T47D (cell line): ENCODE measurements around the gene FCF1.

Experiments used
- DNase-seq, 2 experiments: peaks; one replicate each; pipeline versions ENCODE4 v3.0.0 to v3.0.0-alpha.2; 2011 to 2012; ENCODE audit warnings: low read depth in 1 of 2, low spot score in 1 of 2
- JUND ChIP-seq: IDR thresholded peaks from 2 replicates; pipeline ENCODE4 v1.6.1; 2012; ENCODE audit warnings: low read depth
- in situ Hi-C: cut with HindIII; loops from 2 replicates; pipeline ENCODE4 v1.10.0; 2016; ENCODE audit warnings: low sequenced_read_pairs, low pct_unique_long_range_greater_than_20kb

The FCF1 gene

GRCh38 chr14:74705613-74706500 lies 7.1 kb upstream of the FCF1 start:
- TF ChIP-seq JUND, result no peak
- in situ Hi-C loops, result no loop called here
- no peak for DNase-seq

GRCh38 chr14:74710480-74710879 lies 2.5 kb upstream of the FCF1 start:
- in situ Hi-C loops, result no loop called here
- no peak for TF ChIP-seq JUND
- DNase-seq, result no peak

GRCh38 chr14:74711651-74712050 lies 1.3 kb upstream of the FCF1 start:
- DNase-seq, result no peak
- in situ Hi-C loops, result no loop called here
- no peak for TF ChIP-seq JUND

- in situ Hi-C loops, result no loop called here
- no peak for TF ChIP-seq JUND
- DNase-seq, result no peak
These were observed 421 bp downstream of the FCF1 start for GRCh38 chr14:74713395-74713735.

GRCh38 chr14:74720526-74720925 lies 7.6 kb downstream of the FCF1 start:
- TF ChIP-seq JUND, result no peak
- in situ Hi-C loops, result no loop called here
- DNase-seq, result no peak

- DNase-seq, result no peak
- in situ Hi-C loops, result no loop called here
- TF ChIP-seq JUND, result no peak
These were observed 10.2 kb downstream of the FCF1 start for GRCh38 chr14:74723134-74723533.

GRCh38 chr14:74732387-74732786 lies 19.4 kb downstream of the FCF1 start:
- no peak for TF ChIP-seq JUND
- in situ Hi-C loops, result no loop called here
- DNase-seq, result no peak

GRCh38 chr14:74733221-74733620 lies 20.3 kb downstream of the FCF1 start:
- no peak for DNase-seq
- in situ Hi-C loops, result no loop called here
- TF ChIP-seq JUND, result no peak

GRCh38 chr14:74735125-74735524 lies 22.2 kb downstream of the FCF1 start:
- no peak for TF ChIP-seq JUND
- no peak for DNase-seq
- in situ Hi-C loops, result no loop called here

- no peak for TF ChIP-seq JUND
- no peak for DNase-seq
- in situ Hi-C loops, result no loop called here
These were observed 24.9 kb downstream of the FCF1 start for GRCh38 chr14:74737753-74738325.

- no peak for TF ChIP-seq JUND
- DNase-seq, result no peak
- in situ Hi-C loops, result no loop called here
These were observed 26.5 kb downstream of the FCF1 start for GRCh38 chr14:74739293-74740030.

- in situ Hi-C loops, result no loop called here
- DNase-seq, result no peak
- TF ChIP-seq JUND, result no peak
These were observed 34.3 kb downstream of the FCF1 start for GRCh38 chr14:74747237-74747636.

GRCh38 chr14:74754157-74754556 lies 41.2 kb downstream of the FCF1 start:
- in situ Hi-C loops, result no loop called here
- TF ChIP-seq JUND, result no peak
- DNase-seq, result no peak
